ENCODE results near the gene TAB3.
A peak's percentile ranks its signal among the peaks of the same experiment; 100 is the strongest.

Gene TAB3

GRCh38 chrX:30887288-30887687 is 1.8 kb downstream of the TAB3 start:
- DNase-seq (ENCODE audit: low spot score), result no peak

DNA sequence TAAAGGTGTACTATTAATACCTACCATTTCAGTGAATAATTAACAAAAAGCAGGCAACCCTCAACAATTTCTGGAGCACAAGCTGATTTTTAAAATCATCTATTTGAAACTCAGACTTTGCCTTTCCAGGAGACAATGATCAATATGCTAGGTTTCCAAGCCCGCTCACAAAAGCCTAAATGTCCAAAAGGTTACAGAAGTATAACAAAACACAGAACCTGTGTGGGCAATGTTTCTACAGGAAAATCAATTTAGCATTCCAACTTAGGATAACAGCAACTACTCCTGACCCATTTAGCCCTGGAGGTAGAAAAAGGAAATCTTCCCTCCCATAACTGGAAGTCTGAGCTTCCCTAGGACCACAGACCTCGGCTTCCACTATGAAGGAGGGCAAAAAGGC is 3.9 kb downstream of the TAB3 start:
- DNase-seq (ENCODE audit: low spot score), result no peak

DNA sequence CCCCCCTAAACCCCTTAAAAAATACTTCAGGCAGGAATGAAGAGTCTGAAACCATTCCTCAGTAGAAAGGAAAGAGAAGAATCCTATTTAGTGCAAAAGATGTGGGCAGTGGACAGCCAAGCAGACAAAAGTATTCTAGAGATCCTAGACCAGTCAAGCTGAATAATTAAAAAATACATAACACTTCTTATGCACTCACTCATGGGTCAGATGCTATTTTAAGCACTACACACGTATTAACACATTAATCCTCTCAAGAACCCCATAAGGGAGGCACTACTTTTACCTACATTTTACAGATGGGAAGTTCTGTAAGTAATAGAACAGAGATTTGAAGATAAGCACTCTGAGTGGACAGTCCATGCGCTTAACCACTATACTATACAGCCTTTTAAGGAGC is 5.9 kb downstream of the TAB3 start:
- DNase-seq (ENCODE audit: low spot score), result no peak

DNA sequence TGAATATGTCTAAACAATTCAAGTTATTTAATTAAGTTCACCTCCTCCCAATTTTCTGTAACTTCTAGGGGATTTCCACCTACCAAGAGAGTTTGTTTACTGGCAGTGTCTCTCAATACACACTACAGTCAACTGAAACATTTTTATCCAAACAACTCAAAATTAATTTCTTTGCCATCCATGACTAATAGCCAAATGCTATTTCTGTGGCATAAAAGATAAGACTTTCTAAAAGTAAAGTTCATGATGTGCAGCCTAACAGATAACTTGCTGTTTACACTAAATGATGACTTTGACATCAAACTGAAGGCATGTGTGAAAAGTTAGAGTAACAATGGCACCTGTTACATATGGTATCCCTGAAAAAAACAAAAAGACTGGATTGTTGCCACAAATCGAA is 7.3 kb downstream of the TAB3 start:
- no peak for DNase-seq (ENCODE audit: low spot score)

GRCh38 chrX:30881390-30881789 is 7.7 kb downstream of the TAB3 start:
- no peak for DNase-seq (ENCODE audit: low spot score)

DNA sequence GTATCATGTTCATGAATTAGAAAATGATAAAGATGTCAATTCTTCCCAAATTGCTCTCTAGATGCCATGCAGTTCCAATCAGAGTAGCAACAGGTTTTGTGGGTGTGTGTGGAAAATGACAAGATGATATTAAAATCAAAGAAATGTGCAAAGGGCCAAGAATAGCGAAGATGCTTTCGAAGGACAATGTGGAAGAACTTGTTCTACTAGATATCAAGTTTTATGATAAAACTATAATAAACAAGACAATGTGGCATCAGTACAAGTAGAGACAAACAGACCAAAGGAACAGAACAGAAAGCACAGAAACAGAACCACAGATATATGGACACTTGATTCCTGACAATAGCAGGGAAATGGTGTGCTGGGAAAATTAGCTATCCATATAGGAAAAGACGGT is 9.0 kb downstream of the TAB3 start:
- DNase-seq (ENCODE audit: low spot score), result no peak

DNA sequence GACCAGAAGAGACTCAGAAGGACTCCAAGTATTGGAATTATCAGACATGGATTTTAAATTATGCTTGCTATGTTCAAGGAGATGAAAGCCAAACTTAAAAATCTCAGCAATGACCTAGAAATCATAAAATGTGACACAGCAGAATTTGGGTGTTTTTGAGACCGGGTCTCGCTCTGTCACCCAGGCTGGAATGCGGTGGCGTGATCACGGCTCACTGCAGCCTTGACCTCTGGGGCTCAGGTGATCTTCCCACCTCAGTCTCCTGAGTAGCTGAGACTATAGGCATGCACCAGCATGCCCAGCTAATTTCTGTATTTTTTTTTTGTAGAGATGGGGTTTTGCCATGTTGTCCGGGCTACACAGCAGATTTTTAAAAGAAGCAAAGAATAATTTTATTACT is 12.7 kb downstream of the TAB3 start:
- no peak for DNase-seq (ENCODE audit: low spot score)

DNA sequence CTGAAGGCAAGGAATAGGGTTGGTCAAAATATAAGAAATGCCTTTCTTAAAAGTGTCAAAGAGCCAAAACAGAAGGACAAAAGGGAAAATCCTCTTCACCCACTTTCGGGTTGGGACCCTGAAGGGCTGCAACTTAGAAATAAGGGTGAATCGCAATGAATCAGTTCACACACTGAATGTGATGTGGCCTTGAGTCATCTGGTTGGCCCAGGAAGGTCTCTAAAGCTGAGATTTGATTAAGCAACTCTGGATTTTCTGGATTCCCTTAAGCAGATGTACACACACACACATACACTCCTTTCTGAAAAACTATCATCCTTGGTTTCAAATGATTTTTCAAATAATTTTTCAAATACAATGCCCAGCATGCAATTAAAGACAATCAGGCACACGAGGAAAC is 13.1 kb downstream of the TAB3 start:
- peak; percentile 33 for DNase-seq (ENCODE audit: low spot score)

DNA sequence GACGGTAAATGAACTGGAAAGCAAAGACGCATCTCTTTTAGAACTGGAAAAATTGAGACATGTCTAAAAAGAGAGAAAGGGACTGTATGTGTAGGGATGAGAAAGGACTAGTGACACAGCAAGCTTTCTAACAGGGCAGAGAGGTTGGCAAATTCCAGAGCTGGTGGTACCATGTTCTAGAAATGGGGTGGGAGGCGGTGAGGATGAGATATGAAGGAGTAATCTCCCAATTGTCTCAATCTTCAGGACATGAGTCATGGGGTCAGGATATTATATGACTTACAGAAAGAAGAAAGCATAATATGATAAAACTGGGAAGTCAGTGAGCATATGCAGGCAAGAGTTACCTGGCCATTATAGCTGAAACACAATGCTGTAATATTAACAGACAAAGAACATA is 14.2 kb downstream of the TAB3 start:
- no peak for DNase-seq (ENCODE audit: low spot score)

DNA sequence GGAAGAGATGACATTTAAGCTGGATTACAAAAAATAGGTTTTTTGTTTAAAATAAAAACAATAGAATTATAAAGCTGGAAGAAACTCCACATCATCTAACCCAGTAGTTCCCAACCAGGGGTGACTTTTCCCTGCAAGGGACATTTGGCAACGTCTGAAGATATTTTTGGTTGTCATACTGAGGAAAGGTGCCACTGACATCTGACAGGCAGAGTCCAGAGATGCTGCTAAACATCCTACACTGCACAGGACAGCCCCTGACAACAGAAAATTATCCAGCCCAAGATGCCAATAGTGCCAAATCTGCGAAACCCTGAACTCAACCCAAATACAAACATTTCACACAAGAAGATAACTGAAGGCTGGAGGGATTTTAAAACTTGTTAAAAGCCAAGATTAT is 18.5 kb downstream of the TAB3 start:
- no peak for DNase-seq (ENCODE audit: low spot score)

- DNase-seq (ENCODE audit: low spot score), result no peak
Observed at GRCh38 chrX:30865612-30866011, 23.4 kb downstream of the TAB3 start.

GRCh38 chrX:30865015-30865414 is 24.0 kb downstream of the TAB3 start:
- DNase-seq (ENCODE audit: low spot score), result no peak

GRCh38 chrX:30864383-30864785 is 24.7 kb downstream of the TAB3 start:
- no peak for DNase-seq (ENCODE audit: low spot score)

DNA sequence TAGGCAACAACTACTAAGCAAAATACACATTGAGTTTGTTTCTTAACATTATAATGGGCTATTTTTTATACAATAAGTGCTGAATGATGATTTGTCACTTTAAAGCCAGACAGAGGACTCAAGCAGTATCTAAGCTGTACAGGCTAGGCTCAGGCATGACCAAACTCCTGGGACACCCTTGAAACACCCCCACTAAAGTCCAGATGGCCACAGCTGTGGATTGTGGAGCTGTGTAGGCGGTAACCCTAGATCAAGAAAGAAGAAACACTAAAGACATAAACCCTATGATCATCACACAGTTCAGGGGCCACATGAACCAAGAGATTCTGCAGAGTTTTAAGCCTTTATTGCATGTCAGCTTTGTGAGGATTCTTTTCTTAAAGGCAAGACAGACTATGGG is 25.1 kb downstream of the TAB3 start:
- no peak for DNase-seq (ENCODE audit: low spot score)

DNA sequence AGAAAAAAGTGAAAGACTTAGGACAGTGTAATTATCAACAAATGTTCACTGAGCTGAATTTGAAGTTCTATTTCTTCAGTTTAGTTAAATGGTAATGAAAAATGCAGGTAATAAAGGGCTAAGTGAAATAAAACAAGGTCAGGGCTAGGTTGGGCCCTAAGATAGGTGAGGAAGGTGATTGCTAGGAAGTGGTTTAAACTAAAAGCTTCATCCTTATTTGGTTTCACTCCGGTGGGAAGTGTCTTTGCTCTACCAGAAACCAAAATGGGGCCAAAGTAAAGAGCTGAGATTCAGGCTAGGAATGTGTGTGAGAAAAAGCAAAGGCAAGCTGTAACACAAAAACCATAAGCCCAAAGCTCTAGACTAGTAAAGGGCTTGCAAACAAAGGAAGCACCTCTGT is 31.0 kb downstream of the TAB3 start:
- DNase-seq (ENCODE audit: low spot score), result no peak

GRCh38 chrX:30851449-30851848 is 37.6 kb downstream of the TAB3 start:
- DNase-seq (ENCODE audit: low spot score), result no peak

- DNase-seq (ENCODE audit: low spot score), result no peak
Observed at GRCh38 chrX:30835373-30835772, 53.7 kb downstream of the TAB3 start.

- no peak for DNase-seq (ENCODE audit: low spot score)
Observed at GRCh38 chrX:30833896-30834295, 55.2 kb downstream of the TAB3 start.

- DNase-seq (ENCODE audit: low spot score), result no peak
Observed at GRCh38 chrX:30831082-30831481, 58.0 kb downstream of the TAB3 start.

GRCh38 chrX:30830326-30830943 is 58.6 kb downstream of the TAB3 start:
- DNase-seq (ENCODE audit: low spot score), result no peak

- DNase-seq (ENCODE audit: low spot score), result no peak
Observed at GRCh38 chrX:30824275-30824674, 64.8 kb downstream of the TAB3 start.

GRCh38 chrX:30822764-30823163 is 66.3 kb downstream of the TAB3 start:
- DNase-seq (ENCODE audit: low spot score), result no peak

- DNase-seq (ENCODE audit: low spot score), result no peak
Observed at GRCh38 chrX:30822068-30822681, 66.9 kb downstream of the TAB3 start.

DNA sequence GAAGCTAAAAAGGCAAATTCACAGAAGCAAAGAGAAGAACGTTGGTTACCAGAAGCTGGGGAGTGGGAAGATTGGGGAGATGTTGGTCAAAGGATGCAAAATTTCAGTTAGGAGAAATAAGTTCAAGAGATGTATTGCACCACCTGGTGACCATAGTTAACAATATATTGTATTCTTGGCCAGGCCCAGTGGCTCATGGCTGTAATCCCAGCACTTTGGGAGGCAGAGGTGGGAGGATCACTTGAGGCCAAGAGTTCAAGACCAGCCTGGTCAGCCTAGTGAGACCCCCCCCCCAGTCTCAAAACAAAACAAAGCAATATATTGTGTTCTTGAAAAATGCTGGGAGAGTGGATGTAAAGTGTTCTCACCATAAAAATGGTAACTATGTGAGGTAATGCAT is 67.9 kb downstream of the TAB3 start:
- DNase-seq (ENCODE audit: low spot score), result no peak
